SK-N-SH treated with all-trans-retinoic acid at 6 μM for 48 hours (cell line): ENCODE data around the gene POLR2M.

Source experiments
- ATAC-seq: fragments of 200-7000 bp; cut with Tn5 transposase; 3 replicates; pipeline ENCODE4 v1.9.1; 2020; ENCODE audit warnings: mild to moderate bottlenecking, moderate library complexity
- ARNTL ChIP-seq: fragments of 450-650 bp; formaldehyde crosslinking; IDR thresholded peaks from 2 replicates; pipeline ENCODE4 v1.5.0; 2020; ENCODE audit warnings: low read depth, mild to moderate bottlenecking, moderate library complexity, borderline replicate concordance
- BACH2 ChIP-seq: fragments of 250-450 bp; sonication (Bioruptor Pico); IDR thresholded peaks from 2 replicates; pipeline ENCODE4 v1.9.0; 2021; ENCODE audit warnings: mild to moderate bottlenecking, borderline replicate concordance
- CREB5 ChIP-seq: fragments of 250-450 bp; sonication (Bioruptor Pico); IDR thresholded peaks from 2 replicates; pipeline ENCODE4 v1.5.1; 2020; ENCODE audit warnings: low read depth, mild to moderate bottlenecking, moderate library complexity
- CSDC2 ChIP-seq: fragments of 250-450 bp; sonication (Bioruptor Pico); IDR thresholded peaks from 2 replicates; pipeline ENCODE4 v1.5.0; 2020; ENCODE audit warnings: mild to moderate bottlenecking, moderate library complexity
- ESRRG ChIP-seq: fragments of 250-450 bp; sonication (Bioruptor Pico); IDR thresholded peaks from 2 replicates; pipeline ENCODE4 v1.6.1; 2021; ENCODE audit warnings: mild to moderate bottlenecking
- GLIS3 ChIP-seq: fragments of 250-450 bp; sonication (Bioruptor Pico); IDR thresholded peaks from 2 replicates; pipeline ENCODE4 v1.5.0; 2020; ENCODE audit warnings: mild to moderate bottlenecking, moderate library complexity
- ISL1 ChIP-seq: fragments of 250-450 bp; sonication (Bioruptor Pico); IDR thresholded peaks from 2 replicates; pipeline ENCODE4 v2.1.2; 2022; ENCODE audit warnings: mild to moderate bottlenecking, moderate library complexity
- OSR1 ChIP-seq: fragments of 250-450 bp; sonication (Bioruptor Pico); IDR thresholded peaks from 2 replicates; pipeline ENCODE4 v1.8.0; 2022; ENCODE audit warnings: moderate library complexity, mild to moderate bottlenecking, inconsistent platforms
- PATZ1 ChIP-seq: fragments of 250-450 bp; sonication (Bioruptor Pico); IDR thresholded peaks from 2 replicates; pipeline ENCODE4 v1.8.0; 2020; ENCODE audit warnings: mild to moderate bottlenecking, moderate library complexity, borderline replicate concordance
- PPARA ChIP-seq: fragments of 250-450 bp; sonication (Bioruptor Pico); IDR thresholded peaks from 2 replicates; pipeline ENCODE4 v1.5.0; 2020; ENCODE audit warnings: mild to moderate bottlenecking, borderline replicate concordance
- RARB ChIP-seq: fragments of 250-450 bp; sonication (Bioruptor Pico); IDR thresholded peaks from 2 replicates; pipeline ENCODE4 v1.8.0; 2021; ENCODE audit warnings: mild to moderate bottlenecking, moderate library complexity
- SNAI2 ChIP-seq: fragments of 250-450 bp; sonication (Bioruptor Pico); IDR thresholded peaks from 2 replicates; pipeline ENCODE4 v1.5.0; 2020; ENCODE audit warnings: mild to moderate bottlenecking, moderate library complexity
- TCF4 ChIP-seq: fragments of 250-450 bp; sonication (Bioruptor Pico); IDR thresholded peaks from 2 replicates; pipeline ENCODE4 v1.8.0; 2021; ENCODE audit warnings: mild to moderate bottlenecking, moderate library complexity, borderline replicate concordance
- TOX ChIP-seq: fragments of 250-450 bp; sonication (Bioruptor Pico); IDR thresholded peaks from 2 replicates; pipeline ENCODE4 v1.8.0; 2021; ENCODE audit warnings: mild to moderate bottlenecking, moderate library complexity, borderline replicate concordance
- ZC3H10 ChIP-seq: fragments of 250-450 bp; sonication (Bioruptor Pico); IDR thresholded peaks from 2 replicates; pipeline ENCODE4 v1.5.1; 2021; ENCODE audit warnings: mild to moderate bottlenecking, moderate library complexity
- ZFP3 ChIP-seq: fragments of 250-450 bp; sonication (Bioruptor Pico); IDR thresholded peaks from 2 replicates; pipeline ENCODE4 v1.5.0; 2020; ENCODE audit warnings: mild to moderate bottlenecking, moderate library complexity
- ZFP30 ChIP-seq: fragments of 450-650 bp; formaldehyde crosslinking; IDR thresholded peaks from 2 replicates; pipeline ENCODE4 v1.5.0; 2022; ENCODE audit warnings: mild to moderate bottlenecking, moderate library complexity
- ZNF565 ChIP-seq: fragments of 450-650 bp; formaldehyde crosslinking; conservative IDR thresholded peaks from 2 replicates; pipeline ENCODE4 v1.5.0; 2020; ENCODE audit warnings: low read depth, mild to moderate bottlenecking, moderate library complexity
- ZNF70 ChIP-seq: fragments of 450-650 bp; formaldehyde crosslinking; IDR thresholded peaks from 2 replicates; pipeline ENCODE4 v1.5.0; 2020; ENCODE audit warnings: mild to moderate bottlenecking, moderate library complexity
- ZNF8 ChIP-seq: fragments of 450-650 bp; formaldehyde crosslinking; IDR thresholded peaks from 2 replicates; pipeline ENCODE4 v1.5.0; 2020; ENCODE audit warnings: mild to moderate bottlenecking, moderate library complexity
- TF ChIP-seq, protein P1 (sequence below): fragments of 250-450 bp; sonication (Bioruptor Pico); IDR thresholded peaks from 2 replicates; pipeline ENCODE4 v1.5.0; 2020; ENCODE audit warnings: mild to moderate bottlenecking, moderate library complexity
- TF ChIP-seq, protein P2 (sequence below): fragments of 250-450 bp; sonication (Bioruptor Pico); IDR thresholded peaks from 2 replicates; pipeline ENCODE4 v1.8.0; 2021; ENCODE audit warnings: low read depth, mild to moderate bottlenecking, moderate library complexity, borderline replicate concordance

POLR2M gene

DNA sequence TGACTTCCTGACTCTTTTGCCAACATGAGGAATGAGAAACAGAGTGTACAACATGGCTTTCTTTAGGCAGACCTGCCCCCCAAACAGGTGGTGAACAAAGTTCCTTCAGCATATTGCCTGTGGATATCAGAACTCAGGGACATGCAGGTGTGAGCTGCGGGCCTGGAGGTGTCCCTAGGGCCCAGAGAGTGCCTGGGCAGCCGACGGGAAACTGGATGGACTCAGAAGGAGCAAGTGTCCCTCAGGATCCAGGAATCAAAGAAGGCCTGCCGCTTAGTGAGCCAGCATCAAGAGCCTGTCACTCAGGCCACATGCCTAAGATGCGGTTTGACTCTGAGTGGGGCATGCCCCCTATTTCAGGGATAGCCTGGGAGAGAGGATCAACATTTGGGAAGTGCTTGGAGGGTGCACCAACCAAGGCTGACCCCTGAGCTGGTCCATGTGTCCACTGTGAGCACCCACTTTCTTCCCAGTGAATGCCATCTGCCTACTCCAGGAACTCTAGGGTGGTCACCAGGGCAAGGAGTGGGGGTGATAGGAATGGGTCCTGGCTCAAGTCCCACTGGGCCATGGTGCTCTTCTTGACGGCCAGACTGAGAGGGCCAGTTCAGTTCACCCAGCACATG lies 16.1 kb upstream of the POLR2M start:
- ATAC-seq: no peak
- TF ChIP-seq ZC3H10: no peak
- TF ChIP-seq ISL1 (CRISPR knock-in tag): no peak
- TF ChIP-seq ZFP30: no peak
- TF ChIP-seq TOX: no peak
- no peak for TF ChIP-seq BACH2
- TF ChIP-seq OSR1: no peak
- TF ChIP-seq ARNTL (CRISPR knock-in tag): no peak
- TF ChIP-seq PPARA (CRISPR knock-in tag): no peak
- no peak for TF ChIP-seq ZFP3 (CRISPR knock-in tag)
- no peak for TF ChIP-seq PATZ1 (CRISPR knock-in tag)
- TF ChIP-seq ZNF8 (CRISPR knock-in tag): no peak
- TF ChIP-seq, protein P1, sequence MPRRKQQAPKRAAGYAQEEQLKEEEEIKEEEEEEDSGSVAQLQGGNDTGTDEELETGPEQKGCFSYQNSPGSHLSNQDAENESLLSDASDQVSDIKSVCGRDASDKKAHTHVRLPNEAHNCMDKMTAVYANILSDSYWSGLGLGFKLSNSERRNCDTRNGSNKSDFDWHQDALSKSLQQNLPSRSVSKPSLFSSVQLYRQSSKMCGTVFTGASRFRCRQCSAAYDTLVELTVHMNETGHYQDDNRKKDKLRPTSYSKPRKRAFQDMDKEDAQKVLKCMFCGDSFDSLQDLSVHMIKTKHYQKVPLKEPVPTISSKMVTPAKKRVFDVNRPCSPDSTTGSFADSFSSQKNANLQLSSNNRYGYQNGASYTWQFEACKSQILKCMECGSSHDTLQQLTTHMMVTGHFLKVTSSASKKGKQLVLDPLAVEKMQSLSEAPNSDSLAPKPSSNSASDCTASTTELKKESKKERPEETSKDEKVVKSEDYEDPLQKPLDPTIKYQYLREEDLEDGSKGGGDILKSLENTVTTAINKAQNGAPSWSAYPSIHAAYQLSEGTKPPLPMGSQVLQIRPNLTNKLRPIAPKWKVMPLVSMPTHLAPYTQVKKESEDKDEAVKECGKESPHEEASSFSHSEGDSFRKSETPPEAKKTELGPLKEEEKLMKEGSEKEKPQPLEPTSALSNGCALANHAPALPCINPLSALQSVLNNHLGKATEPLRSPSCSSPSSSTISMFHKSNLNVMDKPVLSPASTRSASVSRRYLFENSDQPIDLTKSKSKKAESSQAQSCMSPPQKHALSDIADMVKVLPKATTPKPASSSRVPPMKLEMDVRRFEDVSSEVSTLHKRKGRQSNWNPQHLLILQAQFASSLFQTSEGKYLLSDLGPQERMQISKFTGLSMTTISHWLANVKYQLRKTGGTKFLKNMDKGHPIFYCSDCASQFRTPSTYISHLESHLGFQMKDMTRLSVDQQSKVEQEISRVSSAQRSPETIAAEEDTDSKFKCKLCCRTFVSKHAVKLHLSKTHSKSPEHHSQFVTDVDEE (CRISPR knock-in tag): no peak
- TF ChIP-seq GLIS3: no peak
- no peak for TF ChIP-seq ZNF70 (CRISPR knock-in tag)
- no peak for TF ChIP-seq RARB (CRISPR knock-in tag)
- TF ChIP-seq, protein P2, sequence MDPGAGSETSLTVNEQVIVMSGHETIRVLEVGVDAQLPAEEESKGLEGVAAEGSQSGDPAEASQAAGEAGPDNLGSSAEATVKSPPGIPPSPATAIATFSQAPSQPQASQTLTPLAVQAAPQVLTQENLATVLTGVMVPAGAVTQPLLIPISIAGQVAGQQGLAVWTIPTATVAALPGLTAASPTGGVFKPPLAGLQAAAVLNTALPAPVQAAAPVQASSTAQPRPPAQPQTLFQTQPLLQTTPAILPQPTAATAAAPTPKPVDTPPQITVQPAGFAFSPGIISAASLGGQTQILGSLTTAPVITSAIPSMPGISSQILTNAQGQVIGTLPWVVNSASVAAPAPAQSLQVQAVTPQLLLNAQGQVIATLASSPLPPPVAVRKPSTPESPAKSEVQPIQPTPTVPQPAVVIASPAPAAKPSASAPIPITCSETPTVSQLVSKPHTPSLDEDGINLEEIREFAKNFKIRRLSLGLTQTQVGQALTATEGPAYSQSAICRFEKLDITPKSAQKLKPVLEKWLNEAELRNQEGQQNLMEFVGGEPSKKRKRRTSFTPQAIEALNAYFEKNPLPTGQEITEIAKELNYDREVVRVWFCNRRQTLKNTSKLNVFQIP (CRISPR knock-in tag): no peak
- TF ChIP-seq ZNF565: no peak
- TF ChIP-seq CREB5: no peak

- no peak for ATAC-seq
- TF ChIP-seq ESRRG (no peak), CREB5 (no peak), TCF4 (CRISPR knock-in tag) (no peak), PPARA (CRISPR knock-in tag) (no peak), GLIS3 (no peak), SNAI2 (CRISPR knock-in tag) (no peak), ZNF565 (no peak), TOX (no peak), ARNTL (CRISPR knock-in tag) (no peak), BACH2 (no peak), ZNF8 (CRISPR knock-in tag) (no peak), CSDC2 (CRISPR knock-in tag) (no peak), ZFP3 (CRISPR knock-in tag) (no peak), ISL1 (CRISPR knock-in tag) (no peak), ZNF70 (CRISPR knock-in tag) (no peak), ZFP30 (no peak)
- TF ChIP-seq, protein P2 (CRISPR knock-in tag): no peak
These were observed 15.4 kb upstream of the POLR2M start for GRCh38 chr15:57691082-57691481.
